PC-3 (cell line): Measurements from ENCODE around the gene DYNLL1. TPM values are rescaled to one million over a fixed set of nuclear protein-coding genes. Genes with fewer than 3 reads are reported as not detected.

ENCODE experiments used
- ATAC-seq: fragments of 200-7000 bp; cut with Tn5 transposase; 2 replicates; pipeline ENCODE4 v1.9.1; 2020; ENCODE audit warnings: mild to moderate bottlenecking, moderate library complexity
- BruUV-seq: library from RNA; stranded (reverse); fragments of 400-500 nt; replicated peaks from 2 replicates; lab custom pipeline; 2021; lab: Mats Ljungman, UMichigan
- CTCF ChIA-PET: fragments of 300-600 bp; sonication (Branson Sonifier 250); formaldehyde crosslinking; loops from one replicate; lab custom pipeline; 2022; ENCODE audit warnings: antibody characterized with exemption; lab: Charles Lee
- POLR2A ChIA-PET: fragments of 300-600 bp; sonication (Branson Sonifier 250); formaldehyde crosslinking; loops from one replicate; lab custom pipeline; 2022; ENCODE audit warnings: antibody characterized with exemption; ENCODE audit not compliant: unreplicated experiment; lab: Charles Lee
- DNase-seq: peaks from one replicate; pipeline ENCODE4 v3.0.0-alpha.2; 2015
- H2AFZ ChIP-seq: fragments of 300-600 bp; sonication (generic); 2 replicates; pipeline ENCODE4 v1.6.0; 2016; ENCODE audit warnings: antibody characterized with exemption, low read length
- H3F3A ChIP-seq: fragments of 300-600 bp; sonication (generic); one replicate; pipeline ENCODE4 v1.6.0; 2017; ENCODE audit warnings: antibody characterized with exemption, low read length, control low read depth, mild to moderate bottlenecking; ENCODE audit not compliant: unreplicated experiment
- H3K27ac ChIP-seq: fragments of 300-600 bp; sonication (generic); 2 replicates; pipeline ENCODE4 v1.5.1; 2016; ENCODE audit warnings: mild to moderate bottlenecking, low read length
- H3K27me3 ChIP-seq: fragments of 300-600 bp; sonication (generic); 2 replicates; pipeline ENCODE4 v1.6.1; 2016; ENCODE audit warnings: low read length, mixed read lengths
- H3K36me3 ChIP-seq: fragments of 300-600 bp; sonication (generic); 2 replicates; pipeline ENCODE4 v1.6.1; 2016; ENCODE audit warnings: low read depth, mixed run types, low read length, mixed read lengths
- H3K4me1 ChIP-seq: fragments of 300-600 bp; sonication (generic); 2 replicates; pipeline ENCODE4 v1.5.1; 2016; ENCODE audit warnings: low read length; ENCODE audit not compliant: insufficient read depth
- H3K4me2 ChIP-seq: fragments of 300-600 bp; sonication (generic); 2 replicates; pipeline ENCODE4 v1.6.0; 2016; ENCODE audit warnings: low read length
- H3K4me3 ChIP-seq: fragments of 300-600 bp; sonication (generic); 2 replicates; pipeline ENCODE4 v1.5.1; 2016; ENCODE audit warnings: mild to moderate bottlenecking, low read length, mixed read lengths
- H3K79me2 ChIP-seq: fragments of 300-600 bp; sonication (generic); 2 replicates; pipeline ENCODE4 v1.6.1; 2017; ENCODE audit warnings: low read length, mixed read lengths
- H3K9ac ChIP-seq: fragments of 300-600 bp; sonication (generic); 2 replicates; pipeline ENCODE4 v1.6.0; 2016; ENCODE audit warnings: mild to moderate bottlenecking, low read length
- H3K9me2 ChIP-seq: fragments of 300-600 bp; sonication (generic); replicated peaks from 2 replicates; pipeline ENCODE4 v1.6.1; 2016; ENCODE audit warnings: mixed run types, low read length, mixed read lengths
- H3K9me3 ChIP-seq: fragments of 300-600 bp; sonication (generic); 2 replicates; pipeline ENCODE4 v1.6.1; 2016; ENCODE audit warnings: low read length, mixed read lengths
- H4K20me1 ChIP-seq: fragments of 300-600 bp; sonication (generic); 2 replicates; pipeline ENCODE4 v1.6.1; 2016; ENCODE audit warnings: low read length, mixed read lengths
- CTCF ChIP-seq: fragments of 300-600 bp; sonication (generic); conservative IDR thresholded peaks from 2 replicates; pipeline ENCODE4 v1.5.1; 2017; ENCODE audit warnings: antibody characterized with exemption, low read depth, mild to moderate bottlenecking, low read length
- EZH2 ChIP-seq: fragments of 300-600 bp; sonication (generic); IDR thresholded peaks from one replicate; pipeline ENCODE4 v1.6.1; 2017; ENCODE audit warnings: antibody characterized with exemption, mild to moderate bottlenecking, low read length; ENCODE audit not compliant: unreplicated experiment
- EZH2phosphoT487 ChIP-seq: fragments of 300-600 bp; sonication (generic); IDR thresholded peaks from 2 replicates; pipeline ENCODE4 v1.6.1; 2018; ENCODE audit warnings: mild to moderate bottlenecking, antibody characterized with exemption, low read length, borderline replicate concordance
- intact Hi-C: fragments of 100-400 bp; cut with micrococcal nuclease; formaldehyde crosslinking; loops from 2 replicates; pipeline ENCODE4 v1.9.0; 2023
- total RNA-seq: library from RNA; depleted of rRNA; stranded (reverse); fragments of >200 nt; gene quantifications from 2 replicates; pipeline ENCODE4 v1.2.3, GENCODE V29; 2014

Gene DYNLL1
- total RNA-seq, 1 experiment from 2014 or later = 396 TPM

DNA sequence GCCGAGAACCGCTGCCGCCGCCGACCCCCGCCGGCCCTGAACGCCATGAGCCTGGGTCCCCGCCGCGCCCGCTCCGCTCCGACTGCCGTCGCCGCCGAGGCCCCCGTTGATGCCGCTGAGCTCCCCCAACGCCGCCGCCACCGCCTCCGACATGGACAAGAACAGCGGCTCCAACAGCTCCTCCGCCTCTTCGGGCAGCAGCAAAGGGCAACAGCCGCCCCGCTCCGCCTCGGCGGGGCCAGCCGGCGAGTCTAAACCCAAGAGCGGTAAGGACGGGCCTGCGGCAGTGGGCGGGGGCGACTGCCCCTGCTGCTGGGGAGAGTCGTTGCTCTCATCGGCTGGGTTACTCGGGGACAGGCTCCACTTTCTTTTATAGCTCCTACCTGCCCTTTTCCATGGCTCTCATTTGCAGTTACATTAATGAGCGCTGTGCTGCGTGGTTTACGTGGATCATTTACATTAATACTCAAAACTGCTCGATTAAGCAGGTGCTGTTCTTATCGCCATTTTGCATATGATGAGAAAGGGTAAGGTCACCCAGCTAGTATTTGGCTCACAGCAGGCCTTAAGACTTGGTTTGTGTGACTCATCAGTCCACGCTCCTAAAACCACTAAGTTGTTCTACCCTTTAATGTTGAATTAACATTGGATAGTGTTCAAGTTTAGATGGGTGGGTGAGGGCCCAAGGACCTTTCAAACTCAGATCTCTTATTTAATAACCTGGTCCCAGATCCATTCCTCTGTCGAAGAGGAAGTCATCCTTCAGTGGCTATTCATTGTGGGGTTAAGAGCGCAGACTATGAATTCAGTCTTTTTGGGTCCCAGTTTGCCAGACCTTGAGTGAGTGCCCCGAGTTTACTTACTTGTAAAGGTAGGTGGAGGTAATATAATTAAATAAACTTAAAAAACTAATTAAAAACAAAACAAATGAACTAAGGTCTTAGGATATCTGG, 39.1 kb downstream of the DYNLL1 start:
- intact Hi-C loops = loop anchor here (2.0 to 5.0 kb wide), 3 partner anchors 38 to 152 kb away; partner anchors contain the start of genes COX6A1, DYNLL1 and MLEC

DNA sequence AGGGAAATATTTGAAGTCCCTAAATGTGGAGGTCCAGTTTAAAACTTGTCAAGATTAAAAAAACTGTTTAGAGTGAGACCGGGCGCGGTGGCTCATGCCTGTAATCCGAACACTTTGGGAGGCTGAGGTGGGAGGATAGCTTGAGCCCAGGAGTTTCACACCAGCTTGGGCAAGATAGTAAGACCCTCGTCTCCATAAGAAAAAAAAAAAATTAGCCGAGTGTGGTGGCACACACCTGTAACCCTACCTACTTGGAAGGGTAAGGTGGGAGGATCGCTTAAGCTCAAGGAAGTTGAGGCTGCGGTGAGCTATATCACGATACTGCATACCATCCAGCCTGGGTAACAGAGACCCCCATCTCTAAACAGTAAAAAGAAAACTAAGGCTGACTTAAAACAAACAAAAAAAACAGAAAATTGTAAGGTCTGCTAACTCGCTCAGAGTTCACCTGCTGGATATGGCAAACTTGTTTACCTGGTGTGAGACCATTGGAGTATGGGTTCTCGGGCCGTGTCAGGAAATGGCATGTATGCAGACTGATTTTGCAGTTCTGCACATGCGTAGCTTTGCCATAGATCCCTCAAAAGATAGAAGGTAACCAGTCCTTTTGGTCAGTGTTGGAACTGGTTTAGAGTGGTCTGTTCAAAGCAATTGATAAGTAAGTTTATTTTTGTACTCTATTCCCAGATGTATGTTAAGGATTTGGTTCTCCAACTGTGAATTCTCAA, 40.3 kb downstream of the DYNLL1 start:
- H3K4me2 ChIP-seq = peak overlapping the region; percentile 90
- H3K36me3 ChIP-seq = peaks cover 6% of the 10 kb centered on the region; the same call in 1 of the 2 replicates
- peak overlapping the region; percentile 70; the same call in 1 of the 2 replicates for H3K27ac ChIP-seq
- peak; percentile 72 for DNase-seq
- H3K79me2 ChIP-seq = peaks cover 73% of the 10 kb centered on the region
- peak overlapping the region; percentile 92 for H3K9ac ChIP-seq
- no peaks in the 10 kb centered on the region for H3K9me2 ChIP-seq
- no TSS peak for BruUV-seq
- H3F3A ChIP-seq = peaks cover 18% of the 10 kb centered on the region
- no peak overlapping the region for H2AFZ ChIP-seq
- no peaks in the 10 kb centered on the region for H3K9me3 ChIP-seq
- ChIA-PET POLR2A (interaction anchor here (0.6 to 0.7 kb wide), 2 partner anchors 36 to 45 kb away, joined by 3 read pairs; partner anchors contain the start of gene POP5), CTCF (interaction anchor here (0.5 kb wide), 1 partner anchor 9 kb away, joined by 3 read pairs; no protein-coding TSS in a partner anchor)
- no peaks in the 10 kb centered on the region for H3K27me3 ChIP-seq
- ATAC-seq = peak; percentile 16
- no peak for TF ChIP-seq EZH2phosphoT487
- no peak for TF ChIP-seq EZH2
- TF ChIP-seq CTCF = no peak
- intact Hi-C loops = loop anchor here (5.0 kb wide), 2 partner anchors 99 to 151 kb away; partner anchors contain the start of genes COX6A1 and MLEC
- peaks cover 44% of the 10 kb centered on the region for H3K4me1 ChIP-seq
- H4K20me1 ChIP-seq = peaks cover 51% of the 10 kb centered on the region
- peak overlapping the region; percentile 92 for H3K4me3 ChIP-seq

More for the DNA sequence above, 39.1 kb downstream of the DYNLL1 start:
- CTCF ChIA-PET = interaction anchor here (0.6 to 0.8 kb wide), 2 partner anchors 25 to 35 kb away, joined by 3 to 5 read pairs; no protein-coding TSS in a partner anchor
- H3K9ac ChIP-seq = peak overlapping the region; percentile 92
- DNase-seq (peak; percentile 89), ATAC-seq (peak; percentile 58)
- peaks cover 36% of the 10 kb centered on the region for H3K4me1 ChIP-seq
- peak overlapping the region; percentile 92 for H3K4me3 ChIP-seq
- H3K27ac ChIP-seq = peak overlapping the region; percentile 70
- no peaks in the 10 kb centered on the region for H3K9me3 ChIP-seq
- POLR2A ChIA-PET = no interaction called here
- H2AFZ ChIP-seq = peak overlapping the region; percentile 87
- TSS peak; percentile 74 for BruUV-seq
- TF ChIP-seq EZH2 = no peak
- TF ChIP-seq CTCF = no peak
- no peak for TF ChIP-seq EZH2phosphoT487
- no peaks in the 10 kb centered on the region for H3K9me2 ChIP-seq
- H3K79me2 ChIP-seq = peaks cover 61% of the 10 kb centered on the region
- peak overlapping the region; percentile 90 for H3K4me2 ChIP-seq
- H3K27me3 ChIP-seq = no peaks in the 10 kb centered on the region
- H3F3A ChIP-seq = peaks cover 18% of the 10 kb centered on the region
- peaks cover 4% of the 10 kb centered on the region; the same call in 1 of the 2 replicates for H3K36me3 ChIP-seq
- peaks cover 46% of the 10 kb centered on the region for H4K20me1 ChIP-seq
